Spinal cord (tissue), 10 donors: ENCODE data around the gene GP5. TPM values are rescaled to one million over a fixed set of nuclear protein-coding genes. Genes with fewer than 3 reads are reported as not detected.

Experiments used
- DNase-seq, 6 donors: peaks; one replicate each; pipeline versions ENCODE4 v3.0.0 to v3.0.0-alpha.2; 2013 to 2015; ENCODE audit warnings: low spot score in 6 of 6, low read depth in 4 of 6
- H3K27ac ChIP-seq: one replicate; pipeline ENCODE4 v1.5.1; 2013; ENCODE audit warnings: low read depth, low read length, control low read depth
- H3K27me3 ChIP-seq: one replicate; pipeline ENCODE4 v1.6.1; 2013; ENCODE audit warnings: low read length; ENCODE audit not compliant: control insufficient read depth, insufficient read depth
- H3K36me3 ChIP-seq: one replicate; pipeline ENCODE4 v1.6.1; 2013; ENCODE audit warnings: low read length; ENCODE audit not compliant: control insufficient read depth, insufficient read depth
- H3K4me1 ChIP-seq: one replicate; pipeline ENCODE4 v1.6.1; 2013; ENCODE audit warnings: low read length; ENCODE audit not compliant: control insufficient read depth, insufficient read depth
- H3K4me3 ChIP-seq: one replicate; pipeline ENCODE4 v1.5.1; 2013; ENCODE audit warnings: low read depth, low read length, control low read depth
- H3K9me3 ChIP-seq: one replicate; pipeline ENCODE4 v1.6.1; 2013; ENCODE audit warnings: low read length; ENCODE audit not compliant: control insufficient read depth, insufficient read depth
- WGBS: methylation state at CpG from one replicate; pipeline ENCODE4 v1.1.5; 2013; ENCODE audit warnings: missing lambda C conversion rate; ENCODE audit not compliant: insufficient coverage; 5-methylcytosine and 5-hydroxymethylcytosine counted together
- polyA plus RNA-seq, 2 donors: library from polyadenylated mRNA; unstranded; fragments of 120-200 nt; gene quantifications; one replicate each; pipeline ENCODE4 v1.2.1, GENCODE V29; 2013; ENCODE audit not compliant: insufficient read length in 2 of 2
- total RNA-seq, 2 donors: library from RNA; depleted of rRNA in 1 of 2; stranded (reverse); fragments of 120-200 nt in 1 of 2; fragments of >200 nt in 1 of 2; gene quantifications; one replicate each; pipeline versions ENCODE4 v1.2.3 to v1.2.4, GENCODE V29; 2013 to 2014
- donor health status: healthy.

The GP5 gene
- total and polyA plus RNA-seq, 4 donors, result 0.25 to 0.69 (median 0.31) TPM

GRCh38 chr3:194389269-194389668, 9.8 kb downstream of the GP5 start:
- WGBS, result 83% methylated on average over 7 of the region's 8 CpGs
- DNase-seq, result no peak
- peaks cover 5% of the 10 kb centered on the region for H3K9me3 ChIP-seq
- H3K27ac ChIP-seq, result no peak overlapping the region
- no peak overlapping the region for H3K4me3 ChIP-seq
- H3K4me1 ChIP-seq, result no peaks in the 10 kb centered on the region
- no peaks in the 10 kb centered on the region for H3K27me3 ChIP-seq
- H3K36me3 ChIP-seq, result no peaks in the 10 kb centered on the region

GRCh38 chr3:194387926-194388418, 11.1 kb downstream of the GP5 start:
- Histone ChIP-seq H3K9me3 (peaks cover 5% of the 10 kb centered on the region), H3K4me1 (peaks cover under 1% of the 10 kb centered on the region), H3K36me3 (no peaks in the 10 kb centered on the region), H3K4me3 (no peak overlapping the region), H3K27me3 (no peaks in the 10 kb centered on the region), H3K27ac (no peak overlapping the region)
- WGBS, result 94% methylated on average over 2 of the region's 8 CpGs
- no peak for DNase-seq

GRCh38 chr3:194387276-194387675, 11.8 kb downstream of the GP5 start:
- Histone ChIP-seq H3K4me3 (no peak overlapping the region), H3K9me3 (peaks cover 5% of the 10 kb centered on the region), H3K36me3 (no peaks in the 10 kb centered on the region), H3K27me3 (no peaks in the 10 kb centered on the region), H3K4me1 (peaks cover 7% of the 10 kb centered on the region), H3K27ac (no peak overlapping the region)
- DNase-seq, result no peak
- WGBS, result 97% methylated on average over 6 of the region's 6 CpGs

GRCh38 chr3:194386648-194387047, 12.4 kb downstream of the GP5 start:
- 48% methylated on average over 2 of the region's 7 CpGs for WGBS
- no peak for DNase-seq
- H3K27me3 ChIP-seq, result no peaks in the 10 kb centered on the region
- no peaks in the 10 kb centered on the region for H3K36me3 ChIP-seq
- H3K4me1 ChIP-seq, result peaks cover 10% of the 10 kb centered on the region
- peaks cover 5% of the 10 kb centered on the region for H3K9me3 ChIP-seq
- H3K4me3 ChIP-seq, result no peak overlapping the region
- H3K27ac ChIP-seq, result no peak overlapping the region

- no peak overlapping the region for H3K4me3 ChIP-seq
- H3K4me1 ChIP-seq, result peaks cover 16% of the 10 kb centered on the region
- 86% methylated on average over 13 of the region's 15 CpGs for WGBS
- no peaks in the 10 kb centered on the region for H3K27me3 ChIP-seq
- peaks cover 5% of the 10 kb centered on the region for H3K9me3 ChIP-seq
- DNase-seq, result no peak
- H3K36me3 ChIP-seq, result no peaks in the 10 kb centered on the region
- H3K27ac ChIP-seq, result no peak overlapping the region
Measured at GRCh38 chr3:194386066-194386465, 13.0 kb downstream of the GP5 start.

GRCh38 chr3:194384569-194385001, 14.5 kb downstream of the GP5 start:
- Histone ChIP-seq H3K9me3 (peaks cover 2% of the 10 kb centered on the region), H3K27me3 (no peaks in the 10 kb centered on the region), H3K27ac (no peak overlapping the region), H3K36me3 (no peaks in the 10 kb centered on the region), H3K4me1 (peaks cover 19% of the 10 kb centered on the region), H3K4me3 (no peak overlapping the region)
- no peak for DNase-seq
- 94% methylated on average over 9 of the region's 12 CpGs for WGBS

GRCh38 chr3:194384156-194384555, 14.9 kb downstream of the GP5 start:
- H3K9me3 ChIP-seq, result peaks cover under 1% of the 10 kb centered on the region
- no peaks in the 10 kb centered on the region for H3K27me3 ChIP-seq
- H3K27ac ChIP-seq, result no peak overlapping the region
- 69% methylated on average over 5 of the region's 6 CpGs for WGBS
- peaks cover 19% of the 10 kb centered on the region for H3K4me1 ChIP-seq
- H3K36me3 ChIP-seq, result no peaks in the 10 kb centered on the region
- no peak for DNase-seq
- H3K4me3 ChIP-seq, result no peak overlapping the region

GRCh38 chr3:194383276-194383940, 15.7 kb downstream of the GP5 start:
- no peak overlapping the region for H3K27ac ChIP-seq
- no peak for DNase-seq
- no peaks in the 10 kb centered on the region for H3K9me3 ChIP-seq
- H3K27me3 ChIP-seq, result no peaks in the 10 kb centered on the region
- no peaks in the 10 kb centered on the region for H3K36me3 ChIP-seq
- WGBS, result 85% methylated on average over 12 of the region's 14 CpGs
- no peak overlapping the region for H3K4me3 ChIP-seq
- peaks cover 19% of the 10 kb centered on the region for H3K4me1 ChIP-seq

- H3K36me3 ChIP-seq, result no peaks in the 10 kb centered on the region
- H3K4me3 ChIP-seq, result no peak overlapping the region
- H3K9me3 ChIP-seq, result no peaks in the 10 kb centered on the region
- DNase-seq, result no peak
- 80% methylated on average over 9 of the region's 9 CpGs for WGBS
- H3K27me3 ChIP-seq, result no peaks in the 10 kb centered on the region
- H3K4me1 ChIP-seq, result peaks cover 19% of the 10 kb centered on the region
- H3K27ac ChIP-seq, result no peak overlapping the region
Measured at GRCh38 chr3:194382892-194383223, 16.2 kb downstream of the GP5 start.

GRCh38 chr3:194382196-194382891, 16.7 kb downstream of the GP5 start:
- WGBS, result 65% methylated on average over 17 of the region's 20 CpGs
- DNase-seq, result no peak

More at GRCh38 chr3:194382196-194382891, 16.7 kb downstream of the GP5 start:
- Histone ChIP-seq H3K27ac (no peak overlapping the region), H3K4me3 (no peak overlapping the region), H3K36me3 (no peaks in the 10 kb centered on the region), H3K27me3 (no peaks in the 10 kb centered on the region), H3K4me1 (peaks cover 19% of the 10 kb centered on the region), H3K9me3 (no peaks in the 10 kb centered on the region)
